HepG2 (cell line): ENCODE data around the gene TTLL10. TPM values are rescaled to one million over a fixed set of nuclear protein-coding genes. Genes with fewer than 3 reads are reported as not detected.

ENCODE experiments used
- CEBPB ChIP-seq: IDR thresholded peaks from 2 replicates; pipeline ENCODE4 v1.6.1; 2011; ENCODE audit warnings: low read depth, low read length, improper control_type of control experiment, borderline replicate concordance
- ELF3 ChIP-seq: IDR thresholded peaks from 2 replicates; pipeline ENCODE4 v1.6.1; 2016; ENCODE audit warnings: missing genetic modification reagents, missing compliant biosample characterization
- GFI1 ChIP-seq: sonication (generic); formaldehyde crosslinking; IDR thresholded peaks from 2 replicates; pipeline ENCODE4 v1.5.0; 2020; ENCODE audit warnings: missing genetic modification reagents, mild to moderate bottlenecking, borderline replicate concordance
- KLF12 ChIP-seq: sonication (generic); formaldehyde crosslinking; IDR thresholded peaks from 2 replicates; pipeline ENCODE4 v1.4.0; 2020; ENCODE audit warnings: missing genetic modification reagents, borderline replicate concordance
- NFE2L2 ChIP-seq: fragments of 150-350 bp; IDR thresholded peaks from 2 replicates; pipeline ENCODE4 v1.6.1; 2014; ENCODE audit warnings: low read length
- NFKB2 ChIP-seq: sonication (generic); formaldehyde crosslinking; IDR thresholded peaks from 2 replicates; pipeline ENCODE4 v1.4.0; 2020; ENCODE audit warnings: missing genetic modification reagents, borderline replicate concordance
- PRDM15 ChIP-seq: sonication (generic); formaldehyde crosslinking; IDR thresholded peaks from 2 replicates; pipeline ENCODE4 v1.4.0; 2020; ENCODE audit warnings: missing genetic modification reagents
- RCOR2 ChIP-seq: IDR thresholded peaks from 2 replicates; pipeline ENCODE4 v1.6.1; 2016; ENCODE audit warnings: missing biosample characterization, missing genetic modification reagents
- ZNF646 ChIP-seq: sonication (generic); formaldehyde crosslinking; IDR thresholded peaks from 2 replicates; pipeline ENCODE4 v1.9.0; 2021; ENCODE audit warnings: mild to moderate bottlenecking, missing genetic modification reagents
- ZNF678 ChIP-seq: sonication (generic); formaldehyde crosslinking; IDR thresholded peaks from 2 replicates; pipeline ENCODE4 v1.4.0; 2020; ENCODE audit warnings: mild to moderate bottlenecking, missing genetic modification reagents
- ZNF761 ChIP-seq: sonication (generic); formaldehyde crosslinking; conservative IDR thresholded peaks from 2 replicates; pipeline ENCODE4 v1.4.0; 2020; ENCODE audit warnings: mild to moderate bottlenecking, missing genetic modification reagents
- polyA plus RNA-seq, 8 experiments: library from polyadenylated mRNA; depleted of rRNA in 3 of 8; stranded (reverse) in 7 of 8; unstranded in 1 of 8; fragments of >200 nt; fragmentation: Illumina TruSeq in 4 of 8; extraction: Trizol in 4 of 8; gene quantifications; 2 replicates each; pipeline versions ENCODE4 v1.2.1 to v1.2.3, GENCODE V29; 2011 to 2016; ENCODE audit warnings: low read depth in 4 of 8, missing spikeins in 1 of 8, mixed read lengths in 1 of 8; ENCODE audit not compliant: insufficient read depth in 1 of 8
- total RNA-seq, 5 experiments: library from RNA; depleted of rRNA; stranded (reverse); fragments of >200 nt; fragmentation: Illumina TruSeq; extraction: Trizol; gene quantifications; 2 replicates each; pipeline ENCODE4 v1.2.3, GENCODE V29; 2016; ENCODE audit warnings: low read depth in 1 of 5
- TF ChIP-seq, protein P1 (sequence below): IDR thresholded peaks from 2 replicates; pipeline ENCODE4 v1.6.1; 2016

The TTLL10 gene
- total and polyA plus RNA-seq, 2 of the 13 experiments (the other 11 are each of a cell fraction or from before 2014, with no cell fraction given) = not detected

DNA sequence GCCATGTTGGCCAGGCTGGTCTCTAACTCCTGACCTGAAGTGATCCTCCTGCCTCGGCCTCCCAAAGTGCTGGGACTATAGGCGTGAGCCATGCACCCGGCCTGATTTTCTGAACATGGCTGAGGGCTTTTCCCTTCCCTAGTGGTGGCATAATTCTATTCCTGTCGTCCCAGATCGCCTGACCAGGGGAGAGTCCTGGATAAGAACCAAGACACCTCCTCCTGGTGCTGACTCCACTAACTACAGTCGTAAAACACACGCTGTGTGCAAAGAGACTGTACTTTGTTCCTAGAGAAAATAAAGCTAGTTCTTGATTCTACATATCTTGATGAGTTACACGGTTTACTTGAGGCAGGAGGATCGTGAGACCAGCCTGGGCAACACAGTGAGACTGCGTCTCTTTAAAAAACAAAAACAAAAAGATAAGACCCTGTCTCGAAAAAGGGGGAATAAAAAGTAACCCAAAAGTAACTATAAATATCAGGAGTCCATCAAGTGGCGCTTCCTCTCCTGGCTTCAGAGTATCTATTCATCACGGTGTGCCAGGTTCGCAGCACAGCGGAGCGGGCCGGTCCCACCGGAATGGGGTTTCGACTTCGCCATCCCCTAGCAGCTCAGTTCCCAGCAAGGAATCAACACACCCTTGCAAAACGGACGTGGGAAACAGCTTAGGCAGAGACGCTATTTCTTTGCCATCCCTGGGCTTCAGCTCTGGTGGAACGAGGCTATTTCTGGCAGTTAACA, 57.1 kb downstream of the TTLL10 start (continued):
- no peak for TF ChIP-seq CEBPB
- TF ChIP-seq ZNF646 (CRISPR knock-in tag) = no peak
- 0 out of 2 replicates have a peak, but pooled peaks have one; percentile 52 for TF ChIP-seq RCOR2 (CRISPR knock-in tag)
- 0 out of 2 replicates have a peak, but pooled peaks have one; percentile 27 for TF ChIP-seq ZNF678
- TF ChIP-seq NFE2L2 = no peak
- peak; percentile 13; the same call in 1 of the 2 replicates for TF ChIP-seq NFKB2 (CRISPR knock-in tag)
- 0 out of 2 replicates have a peak, but pooled peaks have one; percentile 31 for TF ChIP-seq KLF12
- TF ChIP-seq ELF3 (CRISPR knock-in tag) = no peak
- TF ChIP-seq GFI1 = 0 out of 2 replicates have a peak, but pooled peaks have one; percentile 28
- TF ChIP-seq PRDM15 (CRISPR knock-in tag) = 0 out of 2 replicates have a peak, but pooled peaks have one; percentile 28
- TF ChIP-seq, protein P1, sequence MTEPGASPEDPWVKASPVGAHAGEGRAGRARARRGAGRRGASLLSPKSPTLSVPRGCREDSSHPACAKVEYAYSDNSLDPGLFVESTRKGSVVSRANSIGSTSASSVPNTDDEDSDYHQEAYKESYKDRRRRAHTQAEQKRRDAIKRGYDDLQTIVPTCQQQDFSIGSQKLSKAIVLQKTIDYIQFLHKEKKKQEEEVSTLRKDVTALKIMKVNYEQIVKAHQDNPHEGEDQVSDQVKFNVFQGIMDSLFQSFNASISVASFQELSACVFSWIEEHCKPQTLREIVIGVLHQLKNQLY (CRISPR knock-in tag) = no peak
- TF ChIP-seq ZNF761 = 0 out of 2 replicates have a peak, but pooled peaks have one; percentile 35
